Sciatic nerve (tissue), 2 donors: ENCODE measurements around the gene ARID2. TPM values are rescaled to one million over a fixed set of nuclear protein-coding genes. Genes with fewer than 3 reads are reported as not detected.

Source experiments
- ATAC-seq: fragments of 200-7000 bp; cut with Tn5 transposase; one replicate; pipeline ENCODE4 v1.9.1; 2020; ENCODE audit warnings: mild to moderate bottlenecking, moderate library complexity
- DNase-seq: peaks from one replicate; pipeline ENCODE4 v3.0.0-alpha.2; 2020; ENCODE audit warnings: low spot score
- intact Hi-C: fragments of 100-400 bp; cut with DNase I; formaldehyde crosslinking; loops from one replicate; pipeline ENCODE4 v1.14.2; 2022
- total RNA-seq: library from RNA; stranded (reverse); fragmentation: NEBNext Ultra II Directional; extraction: Animal tissue kit (Norgen Biotek cat#: 25700); gene quantifications from one replicate; pipeline ENCODE4 v1.2.1, GENCODE V29; 2021
- donor health status: DM: no; HTN: no; CAD: no.
- donor health status: DM: no; HTN: no; CAD: no.

Gene ARID2
- total RNA-seq, 1 donor from 2014 or later, result 42.8 TPM

DNA sequence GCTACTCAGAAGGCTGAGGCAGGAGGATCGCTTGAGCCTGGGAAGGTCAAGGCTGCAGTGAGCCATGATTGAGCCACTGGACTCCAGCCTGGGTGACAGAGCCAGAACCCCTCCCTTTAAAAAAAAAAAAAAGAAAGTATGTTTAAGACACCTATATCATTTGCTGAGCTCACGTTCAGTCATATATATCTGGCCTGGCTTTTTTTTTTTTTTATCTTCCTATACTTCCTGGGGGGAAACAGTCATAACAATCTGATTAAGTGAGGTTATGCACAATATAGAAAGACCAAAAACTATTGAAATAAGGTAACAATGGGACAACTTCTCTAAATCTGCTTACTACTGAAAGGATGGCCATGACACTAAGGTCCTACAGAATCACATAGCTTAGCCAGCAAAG lies 9.4 kb upstream of the ARID2 start:
- DNase-seq (no peak), ATAC-seq (no peak)
- intact Hi-C loops, result no loop called here

GRCh38 chr12:45721369-45721768 lies 8.1 kb upstream of the ARID2 start:
- no peak for DNase-seq
- ATAC-seq, result no peak
- intact Hi-C loops, result no loop called here

GRCh38 chr12:45721954-45722353 lies 7.6 kb upstream of the ARID2 start:
- intact Hi-C loops, result no loop called here
- no peak for ATAC-seq

GRCh38 chr12:45725631-45726602 lies 3.6 kb upstream of the ARID2 start:
- intact Hi-C loops, result no loop called here
- ATAC-seq, result no peak

More at GRCh38 chr12:45721954-45722353, 7.6 kb upstream of the ARID2 start:
- DNase-seq, result no peak

DNA sequence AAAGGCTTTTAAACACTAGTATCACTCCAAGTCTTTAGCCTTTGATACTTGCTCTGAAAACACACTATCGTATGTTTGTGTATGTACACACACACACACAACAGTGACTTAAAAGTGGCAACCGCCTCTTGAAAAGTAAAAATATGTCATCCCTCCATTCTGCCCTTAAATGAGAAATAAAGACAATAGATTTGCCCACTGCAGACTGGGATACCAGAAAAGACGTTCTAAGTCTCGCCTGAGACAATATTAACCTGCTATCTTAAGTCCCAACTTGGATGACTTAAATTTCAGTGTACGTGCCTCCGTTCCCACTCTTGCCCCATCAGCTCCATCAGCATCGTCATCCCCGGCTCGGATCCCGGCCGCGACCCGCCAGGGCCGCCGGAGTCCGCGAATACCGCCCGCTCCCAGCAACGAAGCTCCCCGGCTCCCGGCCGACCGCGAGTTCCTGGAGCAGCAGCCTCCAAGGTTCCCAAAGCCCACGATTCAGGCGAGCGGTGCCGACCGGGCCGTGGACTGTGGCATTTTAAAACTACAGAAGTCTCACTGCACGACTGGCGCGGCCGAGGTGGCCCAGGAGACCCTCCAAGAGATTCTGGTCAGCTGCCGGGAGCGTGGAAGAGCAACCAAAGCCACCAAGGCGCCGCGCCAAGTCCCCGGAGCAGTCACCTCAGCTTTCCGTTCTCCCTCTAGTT lies 2.8 kb upstream of the ARID2 start:
- ATAC-seq (peak; percentile 3), DNase-seq (peak; percentile 76)
- intact Hi-C loops, result no loop called here

More at GRCh38 chr12:45725631-45726602, 3.6 kb upstream of the ARID2 start:
- no peak for DNase-seq

GRCh38 chr12:45727301-45727979 lies 2.1 kb upstream of the ARID2 start:
- DNase-seq (peak; percentile 95), ATAC-seq (peak; percentile 93)
- intact Hi-C loops, result no loop called here

DNA sequence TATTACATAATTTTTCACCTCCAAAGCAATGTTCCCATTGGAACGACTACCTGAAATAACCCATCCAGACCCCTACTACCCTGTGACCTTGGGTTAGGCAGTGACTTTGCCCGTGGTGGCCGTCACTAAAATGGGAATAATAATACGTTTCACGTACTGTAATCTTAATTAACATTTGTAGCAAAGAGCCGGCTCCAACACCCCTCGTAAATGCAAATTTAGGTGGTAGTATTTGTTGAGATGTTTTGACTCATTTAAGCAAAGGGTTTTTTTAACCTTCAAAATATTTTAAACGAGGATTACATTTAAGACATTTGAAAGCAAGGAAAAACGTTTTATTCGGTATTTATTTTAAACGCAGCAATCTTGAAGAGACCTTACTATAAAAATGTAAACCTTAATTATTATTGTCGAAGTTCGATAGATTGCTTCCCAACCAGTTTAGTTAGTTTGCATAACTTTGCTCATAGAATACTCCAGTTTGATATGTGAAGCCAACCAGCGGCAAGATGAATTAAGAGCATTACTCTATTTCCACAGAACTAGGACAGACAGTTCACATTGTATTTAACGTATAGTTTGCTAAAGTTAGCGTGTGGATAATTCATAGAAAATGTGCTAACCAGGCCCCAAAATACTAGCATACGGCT lies 1.4 kb upstream of the ARID2 start:
- intact Hi-C loops, result no loop called here
- DNase-seq (no peak), ATAC-seq (no peak)

DNA sequence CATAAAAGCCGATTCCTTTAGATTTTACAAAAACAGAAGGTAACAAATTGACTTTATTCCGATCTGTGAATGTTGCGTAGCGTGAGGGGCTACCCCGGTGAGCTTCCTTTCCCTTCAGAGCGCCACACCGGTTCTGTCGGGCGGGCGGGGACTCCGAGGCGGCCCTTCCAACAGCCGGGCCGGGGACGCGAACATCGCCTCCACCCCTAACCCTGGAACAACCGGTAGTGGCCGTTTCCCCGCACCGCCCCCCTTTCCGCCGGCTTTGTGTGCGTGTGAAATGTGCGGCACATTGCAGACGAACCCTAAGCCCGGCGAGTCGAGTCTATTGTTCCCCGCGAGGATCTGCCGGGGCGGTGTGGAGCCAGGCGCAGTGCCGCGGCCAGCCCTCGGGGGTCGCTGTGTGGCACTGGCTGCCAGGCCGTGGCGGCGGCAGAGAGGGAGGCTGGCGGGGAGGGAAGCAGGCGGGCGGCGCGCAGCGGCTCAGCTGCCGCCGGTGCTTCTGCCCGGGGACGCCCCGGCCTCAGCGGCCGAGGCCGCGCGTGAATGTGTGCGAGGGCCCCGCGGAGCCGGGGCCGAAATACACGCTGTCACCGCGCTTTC lies 775 bp upstream of the ARID2 start:
- intact Hi-C loops, result no loop called here
- ATAC-seq (peak; percentile 88), DNase-seq (peak; percentile 97)

- intact Hi-C loops, result loop anchor here (5.0 kb wide), 1 partner anchor 652 kb away; no protein-coding TSS in a partner anchor
- ATAC-seq, result no peak
- peak; percentile 68 for DNase-seq
These were observed 510 bp downstream of the ARID2 start for GRCh38 chr12:45730084-45730347.

GRCh38 chr12:45730348-45731189 lies 1.1 kb downstream of the ARID2 start:
- intact Hi-C loops, result loop anchor here (5.0 kb wide), 1 partner anchor 652 kb away; no protein-coding TSS in a partner anchor
- DNase-seq, result peak; percentile 65

DNA sequence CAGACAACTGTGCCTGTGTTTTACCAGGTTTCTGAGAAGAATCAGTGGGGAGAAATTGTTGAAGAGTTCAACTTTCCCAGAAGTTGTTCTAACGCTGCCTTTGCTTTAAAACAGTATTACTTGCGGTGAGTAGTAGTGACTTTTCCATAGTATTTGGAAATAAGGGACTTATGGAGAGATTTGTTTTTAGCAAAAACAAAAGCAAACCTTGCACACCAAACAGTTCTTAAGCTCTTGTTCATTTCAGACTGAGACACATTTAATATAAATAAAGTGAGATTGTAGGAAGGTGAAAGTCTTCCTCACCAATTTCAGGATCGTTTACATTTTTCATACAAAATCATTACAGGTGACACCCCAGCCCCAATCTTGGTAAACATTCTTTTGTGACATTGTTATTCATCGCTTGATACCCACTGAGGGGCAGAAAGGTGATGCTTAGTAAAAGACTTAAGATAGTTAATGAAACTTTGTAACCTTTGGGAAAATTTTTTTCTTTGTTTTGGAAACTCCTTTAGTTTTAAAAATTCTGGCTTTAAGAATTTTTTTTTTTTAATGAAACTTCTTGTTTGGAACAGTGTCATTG lies 1.8 kb downstream of the ARID2 start:
- ATAC-seq (no peak), DNase-seq (no peak)
- intact Hi-C loops, result loop anchor here (5.0 kb wide), 1 partner anchor 651 kb away; no protein-coding TSS in a partner anchor

More at GRCh38 chr12:45730348-45731189, 1.1 kb downstream of the ARID2 start:
- no peak for ATAC-seq

DNA sequence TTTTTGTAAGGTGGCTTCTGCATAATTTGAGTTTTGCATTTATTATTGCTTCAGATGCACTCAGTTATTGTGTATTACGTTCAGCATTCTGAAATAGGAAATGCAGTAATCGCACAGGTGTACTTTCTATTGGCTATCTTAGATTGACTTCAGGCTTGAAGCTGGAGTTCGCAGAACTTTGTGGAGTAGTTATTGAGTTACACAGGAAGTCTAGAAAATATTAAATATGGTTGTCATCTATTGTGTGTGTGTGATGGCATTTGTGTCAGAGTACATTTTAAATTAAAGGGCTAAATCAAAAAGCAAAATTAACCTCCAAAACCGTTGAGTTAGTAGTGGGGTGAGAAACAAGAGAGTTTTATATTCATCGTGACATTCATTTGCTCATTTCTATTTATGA lies 2.7 kb downstream of the ARID2 start:
- intact Hi-C loops, result loop anchor here (5.0 kb wide), 1 partner anchor 650 kb away; no protein-coding TSS in a partner anchor
- DNase-seq (no peak), ATAC-seq (no peak)

GRCh38 chr12:45732936-45733335 lies 3.4 kb downstream of the ARID2 start:
- no peak for DNase-seq
- intact Hi-C loops, result loop anchor here (5.0 kb wide), 1 partner anchor 649 kb away; no protein-coding TSS in a partner anchor
- ATAC-seq, result no peak

- ATAC-seq (no peak), DNase-seq (no peak)
- intact Hi-C loops, result no loop called here
These were observed 8.1 kb downstream of the ARID2 start for GRCh38 chr12:45737638-45738037.

- intact Hi-C loops, result no loop called here
These were observed 13.1 kb downstream of the ARID2 start for GRCh38 chr12:45742590-45742989.

GRCh38 chr12:45743247-45743646 lies 13.7 kb downstream of the ARID2 start:
- no peak for DNase-seq
- intact Hi-C loops, result no loop called here

More at GRCh38 chr12:45742590-45742989, 13.1 kb downstream of the ARID2 start:
- DNase-seq (no peak), ATAC-seq (no peak)

DNA sequence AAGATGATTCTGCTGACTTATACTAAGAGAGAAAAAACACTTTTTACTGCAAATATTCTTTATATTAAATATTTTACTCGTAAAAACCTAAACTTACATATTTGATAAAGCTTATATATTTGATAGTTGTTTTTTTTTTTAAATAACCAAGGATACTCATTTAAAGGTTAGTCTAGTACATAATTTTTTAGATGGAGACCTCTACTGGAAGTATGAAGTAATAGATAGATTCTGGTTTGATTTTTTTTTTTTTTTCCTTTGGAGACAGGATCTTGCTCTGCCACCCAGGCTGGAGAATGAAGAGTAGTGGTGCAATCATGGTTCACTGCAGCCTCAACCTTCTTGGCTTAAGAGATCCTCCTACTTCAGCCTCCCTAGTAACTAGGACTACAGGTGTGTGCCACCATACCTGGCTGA lies 16.4 kb downstream of the ARID2 start:
- peak; percentile 48 for ATAC-seq
- intact Hi-C loops, result no loop called here

More at GRCh38 chr12:45743247-45743646, 13.7 kb downstream of the ARID2 start:
- no peak for ATAC-seq

More for the DNA sequence above, 16.4 kb downstream of the ARID2 start:
- no peak for DNase-seq
